HG03354 (cell line): ENCODE data around the gene PADI2.

Source experiments
- ATAC-seq: cut with Tn5 transposase; IDR thresholded peaks from one replicate; pipeline ENCODE4 v1.9.1; 2021; ENCODE audit warnings: mild to moderate bottlenecking; ENCODE audit not compliant: unreplicated experiment, poor library complexity, severe bottlenecking

Gene PADI2

GRCh38 chr1:17094664-17095063 is 24.6 kb downstream of the PADI2 start:
- no peak for ATAC-seq

- ATAC-seq = no peak
Measured at GRCh38 chr1:17093822-17094393, 25.3 kb downstream of the PADI2 start.

DNA sequence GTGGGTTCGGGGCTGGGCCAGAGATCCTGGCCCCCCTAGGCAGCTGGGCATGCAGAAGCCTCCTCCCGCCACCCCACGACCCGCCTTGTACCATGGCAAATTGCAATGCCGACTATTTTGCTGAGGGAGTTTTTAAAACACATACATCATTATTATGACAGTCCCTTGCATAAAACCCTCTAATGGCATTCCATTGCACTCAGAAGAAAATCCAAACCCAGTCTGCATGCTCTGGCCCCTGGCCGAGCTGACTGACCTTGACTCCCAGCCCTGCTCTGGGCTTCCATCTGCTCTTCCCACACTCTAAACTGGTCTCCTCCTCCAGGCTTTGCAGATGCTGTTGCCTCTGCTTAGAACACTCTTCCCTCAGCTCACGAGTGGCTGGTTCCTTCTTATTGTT is 28.0 kb downstream of the PADI2 start:
- no peak for ATAC-seq

GRCh38 chr1:17089506-17089905 is 29.7 kb downstream of the PADI2 start:
- ATAC-seq = no peak

DNA sequence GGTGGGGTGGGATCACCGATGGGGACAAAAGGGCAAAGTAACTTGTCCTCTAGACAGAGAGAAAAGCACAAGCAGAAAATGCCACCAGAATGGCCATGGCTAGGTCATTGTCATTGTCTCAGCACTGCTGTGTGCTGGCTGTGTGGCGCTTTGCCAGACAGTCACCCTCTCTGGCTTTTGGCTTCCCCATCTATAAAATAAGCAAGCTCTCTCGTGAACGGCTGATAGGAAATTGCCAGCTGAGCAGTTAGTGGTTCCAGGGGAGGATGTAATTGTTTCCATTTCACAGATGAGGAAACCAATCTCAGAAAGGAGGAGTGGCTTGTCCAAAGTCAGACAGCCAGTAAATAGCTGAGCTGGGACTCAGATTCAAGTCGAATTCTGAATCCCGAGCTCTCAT is 32.5 kb downstream of the PADI2 start:
- no peak for ATAC-seq

GRCh38 chr1:17084787-17085186 is 34.5 kb downstream of the PADI2 start:
- ATAC-seq = no peak

DNA sequence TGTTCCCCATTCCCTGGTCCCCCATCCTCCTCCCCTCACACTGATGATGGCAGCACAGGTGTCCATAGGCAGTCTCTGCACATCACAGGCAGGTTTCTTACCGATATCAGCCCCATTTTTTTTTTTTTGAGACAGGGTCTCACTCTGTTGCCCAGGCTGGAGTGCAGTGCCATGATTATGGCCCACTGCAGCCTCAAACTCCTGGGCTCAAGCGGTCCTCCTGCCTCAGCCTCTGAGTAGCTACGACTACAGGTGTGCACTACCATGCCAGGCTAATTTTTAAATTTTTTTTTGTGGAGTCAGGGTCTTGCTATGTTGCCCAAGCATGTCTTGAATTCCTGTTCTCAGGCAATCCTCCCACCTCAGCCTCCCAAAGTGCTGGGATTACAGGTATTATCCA is 36.5 kb downstream of the PADI2 start:
- ATAC-seq = no peak

DNA sequence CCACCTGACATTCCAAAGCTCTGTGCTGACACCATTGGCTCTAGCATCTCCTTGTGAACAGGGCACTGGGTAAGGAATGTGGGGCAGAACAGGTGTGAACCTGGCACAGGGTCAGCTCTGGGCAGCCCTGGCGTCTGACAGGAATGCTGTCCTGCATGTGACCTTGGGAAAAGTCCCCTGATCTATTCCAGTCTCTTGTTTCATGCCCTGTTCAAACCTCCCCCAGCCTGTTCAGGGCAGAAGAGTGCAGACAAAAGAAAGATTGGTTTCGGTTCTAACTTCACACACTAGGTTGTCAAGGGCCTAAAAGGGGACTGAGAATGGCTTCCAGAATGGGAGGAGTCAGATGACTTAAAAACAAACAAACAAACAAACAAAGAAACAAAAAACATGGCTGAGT is 37.8 kb downstream of the PADI2 start:
- ATAC-seq = no peak

- no peak for ATAC-seq
Measured at GRCh38 chr1:17080880-17081279, 38.4 kb downstream of the PADI2 start.

DNA sequence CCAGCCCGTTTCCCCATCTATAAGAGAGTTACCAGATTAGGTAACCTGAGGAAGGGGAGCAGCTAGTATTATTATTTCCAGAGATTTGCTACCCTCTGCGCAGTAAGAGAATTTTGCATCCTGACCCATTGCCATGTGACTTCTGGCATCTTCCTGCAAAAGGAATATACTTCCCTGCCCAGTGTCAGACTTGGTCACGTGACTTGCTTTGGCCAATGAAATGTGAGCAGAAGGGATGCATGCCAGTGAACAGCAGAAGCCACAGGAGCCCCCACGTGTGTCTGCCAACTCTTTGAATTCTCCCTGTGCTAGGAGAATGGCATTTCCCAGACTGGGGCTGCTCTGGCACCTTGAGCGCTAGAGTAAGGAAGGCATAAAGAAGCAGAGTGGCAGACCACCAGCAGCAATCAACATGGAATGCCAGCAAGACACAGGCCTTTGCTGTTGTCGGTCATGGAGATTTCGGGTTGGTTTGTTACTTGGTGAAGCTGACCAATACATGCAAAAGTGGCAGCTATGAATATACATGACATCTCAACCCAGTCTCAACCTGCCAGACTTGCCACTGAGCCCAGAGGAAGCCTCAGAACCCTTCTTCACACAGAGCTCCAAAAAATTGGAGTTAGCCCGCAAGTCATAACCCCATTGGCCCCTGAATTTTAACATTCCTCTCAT is 39.0 kb downstream of the PADI2 start:
- no peak for ATAC-seq

GRCh38 chr1:17078991-17079868 is 40.0 kb downstream of the PADI2 start:
- no peak for ATAC-seq

DNA sequence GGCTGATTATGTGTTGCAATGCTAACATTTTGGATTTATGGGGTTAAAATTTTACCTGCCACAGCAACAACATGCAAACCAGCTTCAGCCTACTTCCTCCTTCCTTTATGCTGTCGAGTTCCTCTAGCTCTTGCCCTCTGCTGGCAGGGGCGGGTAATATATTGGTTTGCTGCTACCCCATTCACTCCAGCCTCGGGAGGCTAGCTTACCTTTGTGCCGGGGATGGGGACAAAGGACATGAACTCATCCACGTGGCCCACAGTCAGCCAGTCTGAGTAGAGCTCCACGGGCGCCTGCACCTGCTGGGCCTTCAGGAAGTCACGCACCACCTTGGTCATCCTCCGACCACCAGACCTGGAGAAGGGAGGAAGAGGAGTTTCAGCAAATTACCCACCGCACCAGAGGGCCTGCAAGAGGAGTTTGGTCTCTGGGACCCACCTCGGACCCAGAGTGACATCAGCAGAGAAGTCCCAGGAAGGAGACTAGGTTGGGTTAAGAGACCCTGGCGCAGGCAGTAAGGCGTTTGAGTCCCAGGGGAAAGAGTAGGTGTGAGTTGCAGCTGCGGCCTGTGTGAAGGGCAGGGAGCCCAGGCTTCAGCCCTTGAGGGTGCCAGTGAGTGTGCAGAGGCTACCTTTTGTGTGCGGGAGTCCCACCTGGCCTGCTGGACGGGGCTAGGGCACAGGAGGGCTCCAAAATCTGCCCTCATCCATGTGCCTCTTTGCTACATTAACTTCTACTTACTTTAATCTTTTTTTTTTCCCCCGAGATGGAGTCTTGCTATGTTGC is 43.6 kb downstream of the PADI2 start:
- ATAC-seq = no peak

DNA sequence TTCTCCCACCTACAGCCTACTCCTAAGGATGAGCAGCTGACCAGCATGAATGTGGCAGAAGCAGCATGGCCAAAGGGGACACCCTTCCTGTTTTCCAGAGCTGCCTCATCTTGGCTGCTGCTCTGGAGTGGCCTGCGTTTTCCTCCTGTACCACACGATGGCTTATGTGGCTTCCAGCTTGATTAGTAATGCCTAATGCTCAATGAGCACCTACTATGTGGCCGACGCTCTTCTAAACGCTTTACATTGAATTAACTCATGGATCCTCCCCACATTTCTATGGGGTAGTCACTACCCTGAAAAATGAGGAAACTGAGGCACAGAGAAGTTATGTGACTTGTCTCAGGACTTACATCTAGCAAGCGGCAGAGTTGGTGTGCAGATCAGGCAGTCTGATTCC is 47.5 kb downstream of the PADI2 start:
- ATAC-seq = no peak

- no peak for ATAC-seq
Measured at GRCh38 chr1:17070163-17070525, 49.1 kb downstream of the PADI2 start.

DNA sequence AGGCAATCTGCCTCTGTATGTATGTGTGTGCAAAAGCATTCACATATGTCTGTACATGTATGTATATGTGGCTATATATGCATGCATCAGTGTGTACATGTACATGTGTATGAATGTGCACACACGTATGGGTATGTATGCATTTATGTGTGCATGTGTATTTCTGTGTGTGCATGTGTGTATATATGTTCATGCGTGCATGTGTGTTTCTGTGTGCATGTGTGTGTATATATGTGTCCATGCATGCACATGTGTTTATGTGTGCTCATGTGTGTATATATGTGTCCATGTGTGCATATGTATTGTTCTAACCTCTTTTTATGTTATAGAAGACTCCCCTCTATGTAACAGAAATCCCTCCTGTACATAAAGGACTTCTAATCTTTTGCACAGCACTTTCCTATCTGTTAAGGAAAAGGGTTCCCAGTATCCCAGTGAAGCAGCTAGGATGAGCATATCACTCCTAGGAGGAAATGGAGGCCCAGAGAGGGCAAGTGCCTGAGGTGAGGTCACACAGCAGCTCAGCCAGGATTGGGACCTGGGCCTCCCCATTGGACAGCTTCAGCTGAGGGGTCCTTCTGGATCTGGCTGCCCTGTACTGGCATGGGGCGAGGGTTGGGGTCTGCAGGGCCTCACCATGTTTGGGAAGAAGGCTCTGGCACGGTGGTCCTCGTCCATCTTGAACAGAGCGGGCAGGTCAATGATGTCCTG is 49.6 kb downstream of the PADI2 start:
- ATAC-seq = no peak

DNA sequence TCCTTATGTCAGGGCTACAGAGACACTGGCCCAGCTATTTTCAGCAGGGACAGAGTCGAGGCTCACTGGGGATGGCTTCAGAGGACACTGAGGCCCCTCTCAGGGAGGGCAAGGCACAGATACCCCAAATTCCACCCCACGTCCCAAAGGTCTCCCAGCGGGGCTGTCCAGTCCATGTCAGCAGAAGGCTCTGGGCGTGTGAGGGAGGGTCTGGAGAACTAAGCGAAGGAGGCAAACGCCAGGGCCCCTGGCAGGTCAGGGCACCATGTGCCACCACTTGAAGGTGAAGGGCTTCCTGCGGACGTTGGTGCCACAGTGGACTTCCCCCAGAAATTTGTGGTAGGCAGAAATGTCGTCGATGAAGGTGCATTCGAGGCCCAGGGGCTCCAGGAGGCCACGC is 50.5 kb downstream of the PADI2 start:
- no peak for ATAC-seq

DNA sequence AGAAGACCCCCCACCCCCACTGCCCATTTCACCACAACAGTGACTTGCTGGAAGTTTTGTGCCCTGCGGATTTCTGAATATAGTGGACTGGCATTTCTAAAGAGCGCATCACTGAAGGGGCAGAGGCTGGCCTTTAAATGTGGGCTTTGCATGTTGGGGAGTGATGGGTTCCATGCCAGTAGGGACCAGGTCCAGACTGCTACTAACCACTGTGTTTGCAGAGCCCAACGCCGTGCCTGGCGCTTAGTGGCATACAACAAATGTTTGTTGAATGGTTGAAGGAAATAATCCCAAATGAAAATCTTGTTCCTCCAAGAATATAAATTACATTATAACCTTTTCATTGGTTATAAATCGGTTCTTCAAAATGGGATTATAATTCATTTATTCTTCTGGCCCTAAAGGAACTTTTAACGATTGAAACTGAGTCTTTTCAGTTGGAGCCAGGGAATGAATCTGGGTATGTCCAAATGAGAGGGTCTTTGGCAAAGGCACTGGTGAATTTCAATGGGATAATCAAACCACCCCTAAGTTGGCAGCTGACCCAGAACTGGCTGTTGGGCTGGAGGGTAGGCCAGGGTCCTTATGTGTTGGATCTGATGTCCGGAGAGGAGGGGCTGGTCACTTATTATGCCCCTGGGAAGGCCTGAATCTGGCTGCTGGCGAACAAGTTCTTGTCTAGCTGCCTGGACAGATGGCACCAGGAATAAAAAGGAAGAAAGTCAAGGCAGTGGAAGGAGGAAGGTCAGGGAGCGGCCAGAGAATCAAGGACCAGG is 51.6 kb downstream of the PADI2 start:
- ATAC-seq = no peak

GRCh38 chr1:17067069-17067426 is 52.2 kb downstream of the PADI2 start:
- no peak for ATAC-seq
